ENCODE data around the gene STIM1.

The STIM1 gene

DNA sequence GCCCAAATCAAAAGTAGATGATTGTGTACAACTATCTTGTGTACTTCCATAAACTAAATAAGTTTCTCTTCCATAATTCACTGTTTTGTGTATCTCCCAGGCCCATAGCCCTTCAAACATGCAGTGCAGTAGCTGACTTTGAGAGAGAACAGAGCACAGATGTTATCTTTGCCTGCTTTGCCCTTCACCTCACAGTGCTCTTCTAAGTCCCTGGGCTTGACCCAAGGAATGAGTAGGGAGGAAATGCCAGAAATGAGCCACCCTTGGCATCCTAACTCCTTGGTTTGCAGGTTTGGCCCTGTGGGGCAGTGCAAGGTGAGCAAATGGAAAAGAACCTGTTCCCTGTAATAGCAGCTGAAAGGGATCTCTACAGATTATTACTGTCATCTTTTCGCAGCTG lies 79.2 kb downstream of the STIM1 start:
- TF ChIP-seq, protein P1, sequence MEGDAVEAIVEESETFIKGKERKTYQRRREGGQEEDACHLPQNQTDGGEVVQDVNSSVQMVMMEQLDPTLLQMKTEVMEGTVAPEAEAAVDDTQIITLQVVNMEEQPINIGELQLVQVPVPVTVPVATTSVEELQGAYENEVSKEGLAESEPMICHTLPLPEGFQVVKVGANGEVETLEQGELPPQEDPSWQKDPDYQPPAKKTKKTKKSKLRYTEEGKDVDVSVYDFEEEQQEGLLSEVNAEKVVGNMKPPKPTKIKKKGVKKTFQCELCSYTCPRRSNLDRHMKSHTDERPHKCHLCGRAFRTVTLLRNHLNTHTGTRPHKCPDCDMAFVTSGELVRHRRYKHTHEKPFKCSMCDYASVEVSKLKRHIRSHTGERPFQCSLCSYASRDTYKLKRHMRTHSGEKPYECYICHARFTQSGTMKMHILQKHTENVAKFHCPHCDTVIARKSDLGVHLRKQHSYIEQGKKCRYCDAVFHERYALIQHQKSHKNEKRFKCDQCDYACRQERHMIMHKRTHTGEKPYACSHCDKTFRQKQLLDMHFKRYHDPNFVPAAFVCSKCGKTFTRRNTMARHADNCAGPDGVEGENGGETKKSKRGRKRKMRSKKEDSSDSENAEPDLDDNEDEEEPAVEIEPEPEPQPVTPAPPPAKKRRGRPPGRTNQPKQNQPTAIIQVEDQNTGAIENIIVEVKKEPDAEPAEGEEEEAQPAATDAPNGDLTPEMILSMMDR (IDR thresholded peaks at IDR 0.05; ENCODE audit: low read depth, low read length, missing control alignments), result no peak
- in situ Hi-C loops (cut with HindIII; ENCODE audit: low sequenced_read_pairs), result no loop called here
- no peak for DNase-seq (ENCODE audit: low read depth)
- no peak overlapping the region for H3K4me3 ChIP-seq (ENCODE audit: low read depth, low read length)

DNA sequence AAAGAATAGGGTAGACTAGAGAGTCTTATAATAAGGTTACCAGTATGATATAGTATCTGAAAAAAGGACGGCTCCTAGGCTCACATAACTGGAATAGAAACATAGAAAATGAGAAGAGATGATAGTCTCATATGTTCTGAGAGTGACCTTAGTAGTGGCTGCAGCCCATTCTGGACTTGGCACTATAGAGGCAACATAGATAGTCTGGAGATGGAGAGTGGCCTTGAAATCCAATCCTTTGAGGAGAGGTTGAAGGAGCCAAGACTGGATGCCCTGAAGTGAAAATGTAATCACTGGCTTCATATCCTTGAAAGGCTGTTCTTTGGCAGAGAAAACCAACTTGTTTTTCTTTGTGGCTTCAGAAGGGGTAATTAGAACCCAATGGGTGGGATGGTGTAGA lies 81.1 kb downstream of the STIM1 start:
- DNase-seq (ENCODE audit: low read depth), result no peak
- no peak overlapping the region for H3K4me3 ChIP-seq (ENCODE audit: low read depth, low read length)
- TF ChIP-seq, protein P1 (IDR thresholded peaks at IDR 0.05; ENCODE audit: low read depth, low read length, missing control alignments), result no peak
- in situ Hi-C loops (cut with HindIII; ENCODE audit: low sequenced_read_pairs), result no loop called here

DNA sequence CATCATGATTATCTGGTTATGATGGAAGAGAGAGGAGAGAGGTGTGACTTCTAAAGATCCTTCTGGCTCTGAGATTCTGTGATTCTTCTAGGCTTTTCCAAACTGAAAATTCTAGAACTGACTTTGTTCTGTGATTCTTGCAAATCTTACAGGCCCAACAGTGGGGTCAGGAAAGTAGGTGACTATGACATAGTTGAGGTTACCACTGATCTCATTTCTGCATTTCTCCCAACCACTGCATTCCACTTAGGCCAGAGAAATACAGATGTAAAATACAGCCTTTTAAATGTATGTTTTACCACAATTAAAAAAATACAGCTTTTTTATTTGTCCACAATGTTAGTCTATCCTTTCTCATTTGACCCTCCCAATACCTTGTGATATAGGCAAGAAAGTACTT lies 83.7 kb downstream of the STIM1 start:
- no peak overlapping the region for H3K4me3 ChIP-seq (ENCODE audit: low read depth, low read length)
- TF ChIP-seq, protein P1 (IDR thresholded peaks at IDR 0.05; ENCODE audit: low read depth, low read length, missing control alignments), result no peak
- in situ Hi-C loops (cut with HindIII; ENCODE audit: low sequenced_read_pairs), result no loop called here
- peak; percentile 93 for DNase-seq (ENCODE audit: low read depth)

DNA sequence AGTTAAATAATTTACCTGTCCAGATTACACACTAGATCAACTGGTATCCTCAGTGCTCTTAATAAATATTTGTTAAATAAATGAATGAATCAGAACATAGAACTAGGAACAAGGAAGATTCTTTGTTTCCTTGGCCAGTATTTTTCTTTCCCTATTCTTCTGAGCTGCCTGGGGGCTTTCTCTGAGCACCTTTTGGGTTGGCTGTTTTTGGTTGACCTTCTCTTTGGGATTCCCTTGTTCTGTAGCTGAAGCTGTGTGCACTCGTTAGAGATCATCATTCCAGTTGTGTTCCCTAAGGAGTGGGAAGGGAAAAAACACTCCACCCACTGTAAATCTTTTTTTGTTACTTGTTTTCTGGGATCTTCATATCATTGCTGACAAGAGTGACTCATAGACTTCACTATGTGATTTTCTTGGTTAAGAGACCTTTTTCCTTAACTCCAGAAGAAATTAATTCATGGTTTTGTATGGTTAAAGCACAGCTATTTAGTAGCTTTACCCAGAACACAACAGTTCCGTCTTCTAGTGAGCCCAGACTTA lies 84.3 kb downstream of the STIM1 start:
- TF ChIP-seq, protein P1 (IDR thresholded peaks at IDR 0.05; ENCODE audit: low read depth, low read length, missing control alignments), result no peak
- no peak for DNase-seq (ENCODE audit: low read depth)
- H3K4me3 ChIP-seq (ENCODE audit: low read depth, low read length), result no peak overlapping the region
- in situ Hi-C loops (cut with HindIII; ENCODE audit: low sequenced_read_pairs), result no loop called here

DNA sequence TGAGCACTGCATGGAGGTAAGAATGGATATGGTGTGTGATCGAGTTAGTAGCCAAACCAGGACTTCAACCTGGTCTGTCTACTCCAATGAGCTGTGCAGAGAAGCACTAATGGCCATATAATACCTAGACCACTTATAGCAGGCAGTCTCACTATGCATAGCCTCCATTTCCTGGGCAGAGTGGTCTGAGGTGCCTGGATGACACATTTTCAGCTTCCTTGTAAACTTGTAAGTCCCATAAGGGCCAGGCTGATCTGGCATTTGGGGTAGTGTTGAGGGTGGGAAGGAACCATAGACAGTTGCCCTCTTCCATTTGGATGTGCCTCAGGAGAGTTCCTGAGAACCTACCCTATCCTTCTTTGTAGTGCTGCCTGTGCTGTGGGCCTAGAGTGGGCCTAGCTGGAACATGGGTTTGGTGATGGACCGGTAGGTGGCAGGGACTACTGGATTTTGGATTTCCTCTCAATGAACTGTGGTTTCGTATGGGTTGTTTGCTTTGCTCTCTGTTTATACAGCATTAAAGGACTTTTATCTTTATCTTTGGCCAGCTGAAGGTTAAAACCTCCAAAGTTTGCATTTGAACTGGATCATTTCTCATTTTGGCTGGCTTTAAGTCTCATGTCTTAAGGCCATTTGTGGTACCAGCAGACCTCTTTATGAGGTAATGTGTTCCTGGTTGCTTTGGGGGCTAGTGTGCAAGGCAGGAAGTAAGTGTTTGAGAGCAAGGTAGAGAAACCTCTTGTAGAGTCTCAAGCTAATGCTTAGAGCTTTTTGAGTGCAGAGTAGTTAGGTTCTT lies 86.9 kb downstream of the STIM1 start:
- no peak overlapping the region for H3K4me3 ChIP-seq (ENCODE audit: low read depth, low read length)
- no peak for DNase-seq (ENCODE audit: low read depth)
- TF ChIP-seq, protein P1 (IDR thresholded peaks at IDR 0.05; ENCODE audit: low read depth, low read length, missing control alignments), result no peak
- in situ Hi-C loops (cut with HindIII; ENCODE audit: low sequenced_read_pairs), result no loop called here

DNA sequence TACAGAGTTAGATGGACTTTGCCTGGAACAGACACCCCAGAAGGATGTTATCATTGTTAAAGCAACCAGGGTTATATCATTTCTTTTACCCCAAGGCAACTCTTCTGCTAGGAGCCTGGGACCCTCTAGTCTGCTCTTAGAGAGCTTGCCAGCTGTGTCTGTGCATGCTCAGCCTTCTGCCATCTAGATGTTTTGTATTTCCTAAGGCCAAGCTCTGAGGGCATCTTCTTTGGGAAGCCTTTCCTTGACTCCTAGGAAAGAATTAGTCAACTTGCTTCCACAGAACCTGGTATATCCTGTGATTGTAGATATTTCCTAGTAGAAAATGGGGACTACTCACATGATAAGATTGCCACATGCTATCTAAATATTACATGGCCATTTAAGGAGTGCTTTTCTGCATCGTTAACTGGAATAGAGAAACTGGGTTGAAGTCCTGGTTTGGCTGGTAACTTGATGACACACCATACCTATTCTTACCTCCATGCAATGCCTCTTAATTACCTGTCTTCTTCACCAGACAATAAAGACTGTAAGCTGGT lies 87.6 kb downstream of the STIM1 start:
- no peak for DNase-seq (ENCODE audit: low read depth)
- TF ChIP-seq, protein P1 (IDR thresholded peaks at IDR 0.05; ENCODE audit: low read depth, low read length, missing control alignments), result no peak
- H3K4me3 ChIP-seq (ENCODE audit: low read depth, low read length), result no peak overlapping the region
- in situ Hi-C loops (cut with HindIII; ENCODE audit: low sequenced_read_pairs), result no loop called here
